ENCODE measurements around the gene UBAC2.
A peak's percentile ranks its signal among the peaks of the same experiment; 100 is the strongest.

UBAC2 gene

DNA sequence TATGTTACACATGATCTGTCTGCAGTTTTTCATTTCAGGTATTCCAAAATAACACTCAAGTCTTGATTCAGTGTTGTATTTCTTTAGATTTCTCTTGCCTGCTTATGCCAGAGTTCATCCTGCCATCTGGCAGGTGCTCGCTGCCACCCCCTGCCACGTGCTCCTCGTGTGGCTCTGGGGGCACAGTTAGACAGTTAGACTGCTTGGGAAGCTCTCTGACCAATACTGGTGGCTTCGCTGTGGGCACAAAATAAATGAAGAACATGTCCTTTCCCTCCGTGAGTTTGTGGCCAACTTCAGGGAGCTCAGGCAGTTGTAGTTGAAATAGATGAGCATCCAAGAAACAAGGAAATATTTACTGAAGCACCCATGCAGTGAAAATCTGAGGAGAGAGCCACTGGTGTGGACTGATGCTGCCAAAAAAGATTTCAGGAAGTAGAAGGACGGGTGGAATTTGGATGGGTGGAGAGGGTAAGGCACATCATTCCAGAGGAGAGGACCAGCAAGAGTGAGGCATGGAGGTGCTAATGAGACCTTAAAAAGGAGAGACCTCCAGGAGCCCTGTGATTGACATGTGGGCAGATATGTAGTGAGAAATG lies 144.1 kb downstream of the UBAC2 start:
- DNase-seq, result no peak

DNA sequence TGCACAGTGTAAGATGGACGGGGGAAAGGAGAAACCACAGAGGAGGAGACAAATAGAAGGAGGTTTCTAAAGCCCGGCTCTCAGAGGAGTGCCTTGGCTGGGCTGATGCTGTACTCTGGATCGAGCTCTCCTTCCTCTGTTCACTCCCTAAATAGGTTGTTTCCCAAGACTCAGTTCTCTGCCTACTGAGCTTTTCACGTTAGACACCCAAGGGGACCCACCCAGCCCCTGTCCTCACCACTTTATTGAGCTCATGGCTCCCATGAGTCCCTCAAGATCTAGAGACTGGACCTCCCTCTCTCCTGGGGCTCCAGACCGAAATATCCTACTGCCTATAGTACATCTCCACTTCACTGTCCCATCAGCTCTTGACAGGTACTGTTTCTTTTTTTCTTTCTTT lies 144.7 kb downstream of the UBAC2 start:
- no peak for DNase-seq

DNA sequence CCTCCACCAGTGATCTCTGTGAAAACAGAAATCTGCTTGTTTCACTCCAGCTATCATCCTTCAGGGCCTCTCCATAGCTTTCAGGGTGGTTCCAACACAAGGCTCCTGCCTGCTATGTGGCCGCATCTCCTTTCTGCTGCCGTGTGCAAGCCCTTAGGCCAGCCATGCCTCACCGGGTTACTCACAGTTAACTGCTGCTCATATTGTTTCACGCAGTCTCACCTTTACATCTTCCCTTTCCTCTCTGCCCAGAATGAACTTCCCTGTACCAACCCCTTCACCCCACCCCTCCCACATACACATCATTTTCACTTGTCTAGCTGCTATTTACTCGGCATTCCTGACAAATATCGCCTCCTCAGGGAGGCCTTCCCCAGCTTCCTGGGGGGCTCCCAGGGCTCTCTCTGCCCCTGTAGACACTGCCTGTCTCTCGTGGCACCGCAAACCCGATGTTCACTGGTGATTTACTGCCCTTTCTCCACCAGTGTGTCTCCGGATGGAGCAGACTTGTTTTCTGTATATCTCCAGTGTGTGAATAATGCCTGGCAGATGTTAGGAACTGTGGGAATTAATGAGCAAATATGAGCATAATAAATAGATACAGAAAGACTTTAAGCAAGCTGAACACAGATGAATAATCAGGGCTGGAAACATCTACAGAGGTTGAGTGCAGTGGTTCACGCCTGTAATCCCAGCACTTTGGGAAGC lies 145.8 kb downstream of the UBAC2 start:
- no peak for DNase-seq

DNA sequence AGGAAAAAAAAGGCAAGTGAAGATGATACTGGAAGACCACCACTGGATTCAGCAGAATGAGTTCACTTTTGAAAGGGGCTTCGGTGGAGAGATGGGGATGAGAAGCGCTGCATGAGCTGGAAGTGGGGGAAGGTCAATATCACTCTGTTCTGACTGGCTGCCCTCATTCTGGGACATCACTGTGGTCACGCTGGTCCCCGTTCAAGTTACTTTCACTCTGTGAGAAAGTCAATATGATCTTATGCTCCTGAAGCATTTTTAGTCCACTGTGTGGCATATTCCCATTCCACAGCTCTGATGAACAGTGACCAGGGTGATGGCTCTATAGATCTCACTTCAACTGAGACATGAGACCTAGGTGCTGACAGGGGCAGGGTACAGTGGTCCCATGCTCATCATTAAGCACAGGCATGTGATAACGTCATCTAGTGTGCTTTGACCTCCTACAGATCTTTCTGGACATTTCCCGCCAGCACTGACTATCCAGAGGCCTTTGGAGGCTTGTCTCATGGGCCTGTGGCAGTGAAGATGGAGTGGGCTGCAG lies 146.8 kb downstream of the UBAC2 start:
- DNase-seq, result no peak

DNA sequence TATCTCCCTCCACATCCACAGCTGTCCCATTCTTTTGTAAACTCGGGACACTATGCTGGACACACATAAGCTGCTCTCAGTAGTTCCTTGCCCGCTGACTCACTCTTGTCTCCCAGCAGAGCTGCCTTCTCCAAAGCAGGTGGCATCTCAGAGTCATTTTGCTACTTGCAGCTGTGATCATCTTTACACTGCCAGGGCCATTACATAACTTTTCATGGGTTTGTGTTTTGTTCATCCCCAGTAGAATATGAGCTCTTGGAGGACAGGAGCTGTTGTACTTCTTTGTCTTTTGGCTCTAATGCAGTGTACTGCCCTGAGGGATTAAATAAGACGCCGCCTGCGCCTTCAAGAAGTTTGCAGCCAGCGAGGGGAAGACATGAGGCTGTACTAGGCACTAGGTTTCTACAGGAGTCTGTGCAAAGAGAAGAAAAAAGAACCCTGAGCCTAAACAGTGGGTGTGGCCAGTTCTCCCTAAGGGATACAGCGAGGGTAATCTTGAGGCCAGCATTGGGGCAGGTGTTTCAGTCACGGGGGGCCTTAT lies 147.3 kb downstream of the UBAC2 start:
- DNase-seq, result no peak

DNA sequence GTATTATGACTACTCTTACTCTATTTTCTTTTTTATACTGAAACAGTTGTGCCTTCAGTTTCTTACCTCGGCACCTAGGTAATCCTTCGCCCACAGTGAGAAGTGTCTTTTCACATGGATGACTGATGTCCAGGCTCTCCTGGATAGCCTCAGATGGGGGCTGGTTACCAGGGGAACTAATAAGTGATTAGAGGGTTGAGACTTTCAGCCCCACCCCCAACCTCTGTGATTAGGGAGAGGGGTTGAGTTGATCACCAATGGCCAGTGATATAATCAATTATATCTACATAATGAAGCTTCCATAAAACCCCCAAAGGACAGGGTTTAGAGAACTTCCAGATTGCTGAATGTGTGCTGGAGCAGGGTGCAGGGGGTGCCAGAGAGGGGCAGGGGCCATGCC lies 149.5 kb downstream of the UBAC2 start:
- no peak for DNase-seq

DNA sequence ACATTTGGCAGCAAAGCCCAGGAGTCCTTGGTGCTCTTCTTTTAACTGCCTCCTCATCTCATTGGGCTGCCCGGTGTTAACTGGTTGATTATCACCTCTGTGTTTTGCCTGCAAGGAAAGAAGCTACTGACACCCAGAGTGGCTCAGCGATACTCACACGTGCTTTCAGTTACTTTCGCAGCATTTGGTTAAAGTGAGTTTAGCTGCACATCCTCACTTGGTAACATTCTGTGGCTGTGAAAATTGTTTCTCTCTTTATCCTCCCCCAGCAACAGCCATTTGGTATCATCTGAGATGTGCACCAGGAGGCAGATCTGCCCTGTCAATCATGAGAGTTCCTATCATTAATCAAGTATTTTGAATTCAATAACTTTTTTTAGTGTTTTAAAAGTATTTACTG lies 151.1 kb downstream of the UBAC2 start:
- no peak for DNase-seq

DNA sequence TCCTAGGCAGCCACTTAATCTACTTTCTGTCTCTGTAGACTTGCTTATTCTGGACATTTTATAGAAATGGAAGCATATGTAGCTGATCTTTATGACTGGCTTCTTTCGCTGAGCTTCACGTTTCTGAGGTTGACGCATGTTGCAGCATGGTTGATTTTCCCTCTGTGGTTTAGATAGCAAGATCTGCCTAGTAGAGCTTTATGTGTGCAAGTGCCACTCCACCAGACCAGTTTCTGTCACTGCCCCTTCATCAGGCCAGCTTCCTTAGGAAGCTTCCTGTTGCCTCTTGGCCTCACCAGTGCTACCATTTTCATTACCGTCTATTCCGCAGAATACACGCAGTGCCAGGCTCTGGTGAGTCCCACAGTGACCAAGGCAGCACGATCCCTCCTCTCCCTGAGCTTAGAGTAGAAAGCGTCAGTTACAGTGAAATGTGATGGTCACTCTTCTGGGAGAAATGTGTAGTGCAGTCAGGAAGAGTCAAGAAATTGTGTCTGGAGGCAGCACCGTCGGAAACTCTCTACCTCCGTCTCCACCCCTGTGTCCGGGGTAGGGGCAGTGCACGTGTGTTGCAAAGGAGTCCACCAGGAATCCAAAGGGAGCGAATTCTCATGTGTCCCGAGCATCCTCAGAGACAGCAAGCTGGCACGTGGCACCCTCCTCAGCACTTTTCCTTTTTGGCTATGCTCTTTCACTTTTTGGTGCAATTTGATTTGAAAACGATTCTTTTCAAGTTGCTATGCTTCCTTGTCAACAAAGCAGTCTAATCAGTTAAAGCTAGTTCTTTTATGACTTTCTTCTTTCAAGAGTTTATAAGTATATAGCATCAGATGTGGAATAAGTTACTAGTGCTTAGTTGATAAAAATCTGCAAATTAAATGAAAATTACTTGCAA lies 151.9 kb downstream of the UBAC2 start:
- no peak for DNase-seq

DNA sequence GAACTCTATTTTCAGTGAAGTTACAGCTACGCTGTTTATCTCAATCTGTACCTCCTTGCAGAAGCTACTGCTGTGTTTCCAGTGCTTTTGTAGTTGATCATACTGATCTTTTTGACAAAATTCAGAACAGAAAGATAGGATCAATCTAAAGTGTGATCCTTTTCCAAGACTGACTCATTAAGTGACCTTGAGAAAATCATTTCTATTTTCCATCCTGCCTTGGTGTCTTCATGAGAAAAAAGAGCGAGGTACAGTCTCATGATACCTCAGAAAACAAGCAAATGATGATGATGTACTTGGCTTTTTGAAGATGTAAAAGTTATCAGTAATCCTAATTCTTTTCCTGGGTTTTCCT lies 152.6 kb downstream of the UBAC2 start:
- no peak for DNase-seq

DNA sequence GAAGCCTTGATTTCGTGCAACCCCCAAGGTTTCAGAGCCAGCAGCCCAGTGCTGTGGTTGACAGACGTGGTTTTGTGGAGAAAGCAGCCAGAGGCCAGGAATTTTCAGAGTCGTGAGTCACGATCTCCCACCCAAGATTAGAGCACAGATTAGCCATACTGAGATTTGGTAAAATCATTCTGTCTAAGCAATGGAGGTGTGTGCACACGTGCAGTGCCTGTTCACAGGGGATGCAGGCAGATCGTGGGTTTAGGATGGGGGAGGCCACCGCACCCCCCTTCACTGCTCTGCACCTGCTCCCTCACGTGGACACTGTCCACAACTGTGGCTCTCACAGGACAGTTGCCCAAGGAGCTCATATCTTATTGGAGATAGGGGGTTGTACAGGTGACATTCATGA lies 153.2 kb downstream of the UBAC2 start:
- DNase-seq, result no peak

DNA sequence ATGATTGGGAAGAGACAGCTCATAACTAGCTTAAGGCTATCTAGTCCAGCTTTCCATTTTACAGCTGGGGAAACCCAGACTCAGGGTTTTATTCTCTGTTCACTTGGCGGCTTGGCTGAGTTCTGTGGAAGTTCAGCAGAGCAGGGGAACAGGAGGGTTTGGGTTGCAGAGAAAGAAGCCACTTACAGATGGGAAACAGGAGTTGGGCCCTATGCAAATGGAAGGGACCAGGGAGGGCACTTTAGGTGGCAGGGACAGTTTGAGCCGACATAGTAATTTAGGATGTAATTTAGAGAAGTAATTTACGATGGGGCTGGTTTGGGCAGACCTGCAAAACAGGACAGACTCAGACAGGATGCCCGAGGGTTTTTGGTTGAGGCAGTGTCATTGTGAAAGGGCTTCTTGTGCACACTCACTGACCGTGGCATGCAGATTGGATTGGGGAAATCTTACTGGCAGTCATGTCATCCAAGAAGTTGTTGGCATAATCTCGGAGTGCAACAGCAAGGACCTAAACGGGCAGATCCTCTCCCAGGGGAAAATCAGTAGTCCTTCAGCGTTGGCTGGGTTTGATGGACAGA lies 153.8 kb downstream of the UBAC2 start:
- DNase-seq, result no peak

DNA sequence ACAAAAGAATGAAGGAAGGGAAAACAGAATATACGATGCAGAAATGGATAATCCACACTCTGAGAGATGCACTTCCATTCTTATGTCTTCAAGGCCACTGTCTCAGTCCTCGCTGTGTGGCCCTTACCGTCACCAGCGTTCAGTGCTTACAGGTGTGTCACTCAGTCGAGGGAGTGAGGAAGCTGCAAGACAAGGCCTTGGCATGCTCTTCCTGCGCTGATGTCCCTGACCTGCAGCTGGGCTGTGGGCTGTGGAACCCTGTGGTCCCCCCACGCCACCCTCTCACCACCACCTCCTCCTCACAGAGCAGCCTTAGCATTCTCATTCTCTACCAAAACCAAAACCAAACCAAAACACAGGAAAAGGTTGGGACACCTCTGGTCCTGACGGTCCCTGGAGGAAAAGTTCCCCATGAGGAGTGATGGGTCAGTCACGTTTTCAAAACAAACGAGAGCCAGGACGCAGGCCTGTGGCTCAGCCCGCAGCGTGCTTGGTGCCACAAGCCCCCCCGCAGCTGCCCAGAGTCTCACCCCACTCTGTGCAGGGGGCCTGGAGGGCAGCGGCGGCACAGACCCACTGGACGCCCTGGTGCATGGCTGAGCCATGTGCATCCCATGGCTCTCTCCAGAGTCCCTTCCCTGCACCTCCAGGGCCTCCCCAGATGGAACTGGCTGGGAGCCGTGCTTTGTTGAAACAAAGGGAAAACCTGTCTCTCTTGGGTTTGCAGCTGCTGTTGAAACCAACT lies 154.8 kb downstream of the UBAC2 start:
- DNase-seq, result no peak

DNA sequence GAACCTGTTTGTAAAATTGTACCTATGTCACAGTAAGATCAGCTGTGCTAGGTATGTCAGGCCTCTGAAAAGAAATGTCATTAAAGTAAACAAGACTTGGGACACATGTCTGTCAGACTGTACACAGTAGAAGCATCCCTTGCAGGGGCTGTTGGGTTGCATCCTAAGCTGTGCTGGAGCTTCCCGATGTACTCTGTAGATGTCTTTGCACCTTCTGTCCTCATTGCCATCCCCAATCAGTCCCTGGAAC lies 155.3 kb downstream of the UBAC2 start:
- DNase-seq, result no peak

DNA sequence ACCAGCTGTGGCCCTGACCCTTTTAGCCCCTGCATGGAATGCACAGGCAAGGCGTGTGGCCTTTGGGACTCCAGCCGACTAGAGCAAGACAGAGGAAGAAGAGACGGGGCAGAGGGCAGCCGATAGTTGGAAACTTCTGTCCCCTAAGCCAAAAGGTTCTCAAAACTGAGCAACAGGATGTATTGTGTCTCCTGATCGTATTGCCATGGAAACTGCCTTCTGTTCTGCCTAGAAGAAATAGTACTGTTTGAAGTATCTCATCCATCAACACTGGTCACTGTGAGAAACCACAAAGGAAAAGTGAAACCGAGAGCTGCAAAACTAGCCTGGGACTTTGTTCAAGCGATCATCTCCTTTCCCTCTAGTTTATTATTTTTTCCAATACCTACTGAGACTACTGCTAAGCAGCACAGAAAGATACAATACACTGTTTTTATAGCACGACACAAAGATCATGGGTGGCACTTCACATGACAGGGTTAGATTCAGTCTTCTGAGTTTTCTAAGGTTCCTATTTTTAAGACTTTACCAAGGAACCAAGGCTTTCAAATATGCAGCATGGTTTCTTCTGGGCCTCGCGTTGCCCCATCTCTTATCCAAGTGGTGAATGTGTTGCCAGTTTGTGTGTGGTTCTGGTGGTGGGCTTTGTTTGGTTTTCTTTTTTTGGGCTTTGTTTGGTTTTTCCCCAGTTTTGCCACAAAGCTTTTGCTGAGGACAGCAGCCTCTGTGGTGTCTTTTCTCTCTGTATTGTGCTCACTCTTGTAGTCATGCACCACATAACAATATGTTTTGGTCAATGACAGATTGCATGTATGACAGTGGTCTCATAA lies 155.8 kb downstream of the UBAC2 start:
- DNase-seq, result no peak

DNA sequence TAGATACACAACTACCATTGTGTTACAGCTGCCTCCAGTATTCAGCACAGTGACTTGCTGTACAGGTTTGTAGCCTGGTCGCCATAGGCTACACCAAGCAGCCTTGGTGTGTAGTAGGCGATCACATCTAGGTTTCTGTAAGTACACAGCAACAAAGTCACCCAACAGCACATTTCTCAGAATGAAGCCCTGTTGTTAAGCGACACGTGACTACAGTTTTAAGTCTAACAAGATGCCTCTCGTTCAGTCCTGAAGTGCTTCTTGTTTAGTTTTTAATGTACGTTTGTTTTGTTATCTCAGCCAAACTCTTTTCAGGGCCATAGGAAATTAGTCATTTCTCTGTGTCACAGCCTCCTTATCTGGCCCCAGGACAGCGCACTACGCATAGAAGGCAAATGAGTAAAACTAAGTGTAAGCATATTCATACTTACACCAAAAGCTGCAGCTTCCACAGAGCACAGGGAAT lies 156.5 kb downstream of the UBAC2 start:
- DNase-seq, result peak in 1 of 4 experiments; percentile 30

DNA sequence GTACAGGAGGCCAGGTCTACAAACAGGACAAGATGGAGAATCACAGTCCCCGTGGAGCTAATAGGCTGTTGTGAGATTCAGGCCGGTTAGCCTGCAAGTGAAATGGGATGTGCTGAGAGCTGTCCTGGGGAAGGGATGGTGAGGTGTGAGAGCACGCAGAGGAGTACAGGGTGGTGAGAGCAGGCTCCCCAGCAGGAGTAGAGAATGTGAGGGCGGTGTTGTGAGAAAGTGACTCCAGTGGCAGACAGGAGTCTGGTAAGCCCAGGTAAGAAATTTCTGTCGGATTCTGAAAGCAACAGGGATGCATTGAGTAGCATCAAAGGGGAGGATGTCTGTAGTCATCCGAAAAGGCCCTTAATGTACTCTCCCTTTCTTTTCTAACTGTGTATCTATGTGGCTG lies 157.3 kb downstream of the UBAC2 start:
- DNase-seq, result no peak

DNA sequence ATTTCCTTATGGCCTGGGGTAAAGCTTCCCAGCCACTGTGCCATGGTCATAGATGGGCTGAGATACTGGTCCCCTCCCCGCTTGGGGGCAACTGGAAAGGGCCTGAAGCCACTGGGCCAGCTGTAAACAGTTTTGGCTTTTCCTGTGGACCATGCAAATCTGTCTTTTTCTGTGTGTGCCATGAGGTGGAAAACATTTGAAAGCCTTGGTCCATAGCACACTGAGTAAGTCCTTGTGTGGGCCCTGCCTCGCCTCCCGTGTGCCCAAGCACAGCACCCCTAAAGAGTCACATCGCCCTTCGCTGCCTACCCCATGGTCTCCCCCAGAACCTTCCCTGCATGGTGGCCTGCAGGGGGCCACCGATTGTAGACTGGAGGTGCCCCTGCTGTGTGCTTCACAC lies 158.9 kb downstream of the UBAC2 start:
- no peak for DNase-seq

DNA sequence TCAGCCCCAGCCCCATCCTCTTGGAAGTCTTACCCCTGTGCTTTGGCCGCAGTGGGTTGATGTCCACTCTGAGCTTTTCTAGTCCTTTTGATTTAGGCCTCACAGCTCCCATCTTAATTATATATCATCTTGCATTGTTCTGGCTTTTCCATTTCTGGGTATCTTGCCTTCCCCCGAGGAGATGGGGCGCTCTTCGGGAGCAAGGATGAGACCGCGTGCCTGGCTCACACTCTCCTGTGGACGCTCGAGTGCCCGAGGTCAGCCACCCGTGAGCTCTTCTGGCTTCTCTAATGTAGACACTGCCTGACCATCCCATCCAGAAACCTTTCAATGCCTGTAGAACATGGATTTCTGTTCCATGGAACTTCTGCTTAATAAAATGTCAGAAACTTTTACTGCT lies 160.0 kb downstream of the UBAC2 start:
- no peak for DNase-seq

DNA sequence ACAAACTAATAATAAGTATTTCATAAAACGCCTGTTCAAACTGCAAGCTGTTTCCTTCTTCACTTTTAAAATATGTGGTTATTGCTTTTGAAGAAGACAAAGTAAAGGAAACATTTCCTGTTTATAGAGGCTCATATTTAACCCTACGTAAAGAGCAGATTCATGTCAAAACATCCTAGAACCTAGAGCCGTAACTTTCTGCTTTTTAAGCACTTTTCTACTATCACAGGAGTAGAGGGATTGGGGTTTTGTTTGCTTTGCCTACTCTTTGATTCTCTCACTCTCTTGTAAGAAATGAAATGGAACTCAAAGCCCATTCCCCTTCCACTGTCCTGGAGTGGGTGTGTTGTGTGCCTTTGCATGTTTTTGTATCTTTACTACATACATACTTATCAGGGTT lies 160.5 kb downstream of the UBAC2 start:
- DNase-seq, result no peak

DNA sequence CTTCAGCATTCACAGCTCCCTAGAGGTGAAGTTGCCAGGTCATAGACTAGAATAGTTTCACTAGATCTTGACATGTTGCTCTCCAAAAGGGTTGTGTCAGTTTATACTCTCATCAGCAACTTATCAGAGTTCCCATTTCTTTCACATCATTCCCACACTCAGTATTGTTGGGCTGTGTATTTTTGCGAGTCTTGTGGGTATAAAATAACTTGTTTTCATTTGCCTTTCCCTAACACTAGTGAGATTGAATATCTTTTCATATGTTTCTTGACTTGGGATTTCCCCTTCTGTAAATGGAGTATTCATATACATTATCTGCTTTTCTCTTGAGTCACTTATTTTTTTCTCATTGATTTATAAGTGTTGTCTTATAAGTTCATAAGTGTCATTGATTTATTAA lies 161.7 kb downstream of the UBAC2 start:
- no peak for DNase-seq

DNA sequence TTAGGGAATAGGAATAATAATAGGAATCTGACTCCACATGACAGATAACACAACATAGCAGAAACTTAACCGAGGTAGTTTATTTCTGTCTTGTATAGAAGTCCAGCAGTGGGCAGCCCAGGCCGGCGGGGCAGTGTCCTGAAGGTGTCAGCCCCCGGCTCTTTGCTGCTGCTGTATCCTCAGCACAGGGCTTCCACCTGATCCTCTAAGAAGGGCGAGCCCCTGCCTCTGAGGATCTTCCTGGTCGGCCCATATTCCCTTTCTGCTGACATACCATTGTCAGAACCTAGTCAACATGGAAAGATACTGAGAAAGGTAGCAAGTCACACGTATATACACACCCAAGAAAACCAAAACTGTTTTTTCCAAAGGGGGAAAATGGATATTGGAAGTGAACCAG lies 162.7 kb downstream of the UBAC2 start:
- DNase-seq, result no peak

DNA sequence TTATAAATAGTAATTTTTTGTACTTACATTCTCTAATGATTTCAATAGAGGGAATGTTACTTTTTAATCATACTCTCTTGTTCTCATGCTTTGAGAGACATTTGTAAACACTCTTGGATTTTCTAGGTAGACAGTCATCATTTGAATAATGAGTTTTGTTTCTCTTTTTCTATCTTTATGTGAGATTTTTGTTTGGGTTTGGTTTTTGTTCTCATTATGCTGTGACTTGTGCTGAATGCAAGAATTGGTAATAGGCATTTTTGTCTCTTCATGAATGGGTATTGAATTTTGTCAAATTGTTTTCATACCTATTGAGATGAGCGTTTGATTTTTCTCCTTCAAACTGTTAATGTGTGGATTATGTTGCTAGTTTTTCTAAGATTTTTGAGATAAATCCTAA lies 163.3 kb downstream of the UBAC2 start:
- no peak for DNase-seq
